HG03280 (cell line): ENCODE data around the gene RPS6KB2.
"Not testable (repeated sequence)": the region's sequence is repeated elsewhere in the genome, so short reads cannot be mapped to it uniquely, and the experiment has no call there.

Experiments used
- ATAC-seq: cut with Tn5 transposase; IDR thresholded peaks from one replicate; pipeline ENCODE4 v1.9.1; 2021; ENCODE audit warnings: mild to moderate bottlenecking, moderate library complexity; ENCODE audit not compliant: unreplicated experiment

RPS6KB2 gene

GRCh38 chr11:67397536-67397935, 30.8 kb upstream of the RPS6KB2 start:
- ATAC-seq = no peak

- no peak for ATAC-seq
Observed at GRCh38 chr11:67397986-67398660, 30.2 kb upstream of the RPS6KB2 start.

- ATAC-seq = no peak
Observed at GRCh38 chr11:67398661-67399563, 29.4 kb upstream of the RPS6KB2 start.

- no peak for ATAC-seq
Observed at GRCh38 chr11:67400251-67400941, 27.9 kb upstream of the RPS6KB2 start.

GRCh38 chr11:67400942-67401494, 27.3 kb upstream of the RPS6KB2 start:
- no peak for ATAC-seq

GRCh38 chr11:67401495-67402191, 26.7 kb upstream of the RPS6KB2 start, which contains the start of gene PPP1CA:
Gene PPP1CA (minus strand): TSS chr11:67401858. CDS start chr11:67401782, 76 bp downstream.
- ATAC-seq = peak; percentile 65

- not testable (repeated sequence) for ATAC-seq
Observed at GRCh38 chr11:67402192-67402839, 26.0 kb upstream of the RPS6KB2 start.

GRCh38 chr11:67403085-67403484, 25.2 kb upstream of the RPS6KB2 start:
- not testable (repeated sequence) for ATAC-seq

GRCh38 chr11:67404515-67405195, 23.6 kb upstream of the RPS6KB2 start:
- no peak for ATAC-seq

- no peak for ATAC-seq
Observed at GRCh38 chr11:67405196-67405567, 23.1 kb upstream of the RPS6KB2 start.

GRCh38 chr11:67405688-67406339, 22.5 kb upstream of the RPS6KB2 start:
- no peak for ATAC-seq

- no peak for ATAC-seq
Observed at GRCh38 chr11:67406420-67406968, 21.8 kb upstream of the RPS6KB2 start.

GRCh38 chr11:67406969-67407687, 21.2 kb upstream of the RPS6KB2 start:
- no peak for ATAC-seq

GRCh38 chr11:67407688-67408163, 20.6 kb upstream of the RPS6KB2 start:
- no peak for ATAC-seq

GRCh38 chr11:67408437-67409200, 19.7 kb upstream of the RPS6KB2 start:
- ATAC-seq = no peak

- ATAC-seq = no peak
Observed at GRCh38 chr11:67409261-67409666, 19.0 kb upstream of the RPS6KB2 start.

- ATAC-seq = no peak
Observed at GRCh38 chr11:67409781-67410368, 18.4 kb upstream of the RPS6KB2 start.
